Smooth muscle cell (in vitro differentiated cells): ENCODE results near the gene NLN. TPM values are rescaled to one million over a fixed set of nuclear protein-coding genes. Genes with fewer than 3 reads are reported as not detected.

ENCODE experiments used
- DNase-seq: peaks from one replicate; lab custom pipeline; 2025; ENCODE audit not compliant: unreplicated experiment; lab: John Stamatoyannopoulos, UW
- H2AFZ ChIP-seq: fragments of 200-600 bp; sonication (generic); 2 replicates; pipeline ENCODE4 v1.6.0; 2016; ENCODE audit warnings: antibody characterized with exemption, low read depth, mild to moderate bottlenecking
- H3F3A ChIP-seq: fragments of 200-600 bp; sonication (generic); 2 replicates; pipeline ENCODE4 v1.6.0; 2017; ENCODE audit warnings: antibody characterized with exemption, low read depth
- H3K27ac ChIP-seq: fragments of 200-600 bp; sonication (generic); 2 replicates; pipeline ENCODE4 v1.5.1; 2016; ENCODE audit warnings: low read depth, mild to moderate bottlenecking
- H3K27me3 ChIP-seq: fragments of 200-600 bp; sonication (generic); 2 replicates; pipeline ENCODE4 v1.6.1; 2016; ENCODE audit warnings: low read depth, mild to moderate bottlenecking
- H3K36me3 ChIP-seq: fragments of 200-600 bp; sonication (generic); 2 replicates; pipeline ENCODE4 v1.5.1; 2016; ENCODE audit warnings: low read depth
- H3K4me1 ChIP-seq: fragments of 200-600 bp; sonication (generic); 2 replicates; pipeline ENCODE4 v1.5.1; 2016; ENCODE audit warnings: low read depth
- H3K4me2 ChIP-seq: fragments of 200-600 bp; sonication (generic); 2 replicates; pipeline ENCODE4 v1.6.0; 2016; ENCODE audit warnings: mild to moderate bottlenecking
- H3K4me3 ChIP-seq: fragments of 200-600 bp; sonication (generic); 2 replicates; pipeline ENCODE4 v1.5.1; 2016; ENCODE audit warnings: mild to moderate bottlenecking
- H3K79me2 ChIP-seq: fragments of 200-600 bp; sonication (generic); 2 replicates; pipeline ENCODE4 v1.6.0; 2016; ENCODE audit warnings: low read depth, mild to moderate bottlenecking
- H3K9ac ChIP-seq: fragments of 200-600 bp; sonication (generic); 2 replicates; pipeline ENCODE4 v1.6.0; 2016; ENCODE audit warnings: low read depth
- H3K9me3 ChIP-seq: fragments of 200-600 bp; sonication (generic); replicated peaks from 2 replicates; pipeline ENCODE4 v1.5.1; 2016; ENCODE audit warnings: low read depth
- H4K20me1 ChIP-seq: fragments of 200-600 bp; sonication (generic); 2 replicates; pipeline ENCODE4 v1.6.0; 2016; ENCODE audit warnings: low read depth
- CTCF ChIP-seq: fragments of 200-600 bp; sonication (generic); IDR thresholded peaks from 2 replicates; pipeline ENCODE4 v1.5.1; 2017; ENCODE audit warnings: borderline replicate concordance, mild to moderate bottlenecking, antibody characterized with exemption; ENCODE audit not compliant: insufficient read depth, poor library complexity, severe bottlenecking
- WGBS: methylation state at CpG from one replicate; pipeline ENCODE4 v1.1.7; 2016; ENCODE audit warnings: low lambda C conversion rate; 5-methylcytosine and 5-hydroxymethylcytosine counted together
- polyA plus RNA-seq: library from polyadenylated mRNA; unstranded; fragments of >200 nt; fragmentation: Nextera tagmentation; extraction: Ambion mirVana; gene quantifications from 2 replicates; pipeline ENCODE4 v1.2.1, GENCODE V29; 2016
- total RNA-seq: library from RNA; depleted of rRNA; stranded (reverse); fragments of >200 nt; gene quantifications from 2 replicates; pipeline ENCODE4 v1.2.3, GENCODE V29; 2014

Gene NLN
- total and polyA plus RNA-seq, 2 experiments from 2014 or later = 31.9 to 33.6 TPM

DNA sequence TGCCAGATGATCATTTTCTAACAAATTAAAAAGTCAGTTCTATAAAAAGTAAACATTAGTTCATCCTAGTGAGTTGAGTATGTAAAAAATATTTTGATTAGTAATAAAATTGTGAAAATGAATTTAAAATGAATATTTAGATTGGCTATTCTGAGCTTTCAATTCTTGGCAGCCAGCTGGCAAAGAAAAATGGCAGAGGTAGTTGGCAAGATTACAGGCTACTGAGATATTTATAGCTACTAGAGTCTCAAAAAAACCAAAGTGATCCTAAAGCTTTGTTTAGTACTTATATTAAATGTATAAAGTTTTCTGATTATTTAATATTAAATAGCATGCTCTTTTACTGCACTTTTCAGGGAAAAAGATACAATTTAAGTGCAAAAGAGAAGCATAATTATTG, 25.1 kb upstream of the NLN start:
- Histone ChIP-seq H3K27me3 (no peaks in the 10 kb centered on the region), H4K20me1 (peaks cover 5% of the 10 kb centered on the region), H3K4me1 (no peaks in the 10 kb centered on the region), H3K4me3 (no peak overlapping the region), H3F3A (no peaks in the 10 kb centered on the region), H3K9ac (no peak overlapping the region), H3K9me3 (no peaks in the 10 kb centered on the region), H3K79me2 (peaks cover 3% of the 10 kb centered on the region), H3K27ac (no peak overlapping the region), H3K36me3 (peaks cover 7% of the 10 kb centered on the region), H3K4me2 (no peak overlapping the region), H2AFZ (no peak overlapping the region)
- TF ChIP-seq CTCF = no peak
- no peak for DNase-seq

GRCh38 chr5:65699338-65699737, 22.7 kb upstream of the NLN start:
- no peaks in the 10 kb centered on the region for H3K4me1 ChIP-seq
- WGBS = 86% methylated on average over 4 of the region's 4 CpGs
- H3K4me2 ChIP-seq = no peak overlapping the region
- no peak overlapping the region for H3K9ac ChIP-seq
- no peaks in the 10 kb centered on the region for H3K9me3 ChIP-seq
- peaks cover 7% of the 10 kb centered on the region for H3K36me3 ChIP-seq
- peaks cover 3% of the 10 kb centered on the region for H3K79me2 ChIP-seq
- no peak for DNase-seq
- no peaks in the 10 kb centered on the region for H3F3A ChIP-seq
- H2AFZ ChIP-seq = no peak overlapping the region
- H3K27ac ChIP-seq = no peak overlapping the region
- no peaks in the 10 kb centered on the region for H3K27me3 ChIP-seq
- TF ChIP-seq CTCF = no peak
- no peak overlapping the region for H3K4me3 ChIP-seq
- peaks cover 5% of the 10 kb centered on the region for H4K20me1 ChIP-seq

GRCh38 chr5:65702036-65702435, 20.0 kb upstream of the NLN start:
- Histone ChIP-seq H3K4me2 (no peak overlapping the region), H3K79me2 (peaks cover 2% of the 10 kb centered on the region), H3K9me3 (no peaks in the 10 kb centered on the region), H3K27ac (no peak overlapping the region), H2AFZ (no peak overlapping the region), H3F3A (no peaks in the 10 kb centered on the region), H4K20me1 (no peaks in the 10 kb centered on the region), H3K4me3 (no peak overlapping the region), H3K9ac (no peak overlapping the region), H3K4me1 (no peaks in the 10 kb centered on the region), H3K36me3 (peaks cover 7% of the 10 kb centered on the region), H3K27me3 (no peaks in the 10 kb centered on the region)
- DNase-seq = no peak
- no peak for TF ChIP-seq CTCF
- WGBS = 97% methylated on average over 3 of the region's 3 CpGs

DNA sequence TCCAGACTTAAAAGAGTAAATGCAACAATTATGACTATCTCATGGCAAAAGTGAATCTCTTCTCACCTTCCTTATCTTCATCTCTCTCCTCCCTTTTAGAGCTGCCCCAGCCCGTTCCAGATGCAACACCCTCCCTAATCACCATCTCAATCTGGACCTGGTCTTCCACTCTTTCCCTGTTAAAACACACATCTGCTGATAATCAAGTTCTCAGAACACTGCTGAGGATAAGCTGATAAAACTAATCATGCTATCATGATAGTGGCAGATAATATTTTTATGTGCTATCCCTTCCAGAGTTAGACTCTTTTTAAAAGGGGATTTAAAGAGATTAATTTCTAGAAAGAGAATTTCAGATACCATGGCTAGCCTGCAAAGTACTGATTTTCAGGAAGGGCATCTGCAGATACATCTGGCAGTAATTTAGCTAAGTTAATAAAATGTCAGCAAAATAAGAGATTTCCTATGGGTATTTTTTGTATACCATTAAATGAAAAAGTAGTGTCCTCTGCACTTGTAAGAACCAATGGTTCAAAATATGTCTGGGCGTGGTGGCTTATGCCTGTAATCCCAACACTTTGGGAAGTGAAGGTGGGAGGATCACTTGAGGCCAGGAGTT, 17.3 kb upstream of the NLN start:
- no peak overlapping the region for H2AFZ ChIP-seq
- H3K9ac ChIP-seq = no peak overlapping the region
- no peaks in the 10 kb centered on the region for H3K4me1 ChIP-seq
- TF ChIP-seq CTCF = no peak
- H3K27ac ChIP-seq = no peak overlapping the region
- H3K36me3 ChIP-seq = no peaks in the 10 kb centered on the region
- no peaks in the 10 kb centered on the region for H4K20me1 ChIP-seq
- H3K9me3 ChIP-seq = no peaks in the 10 kb centered on the region
- H3K4me2 ChIP-seq = no peak overlapping the region
- H3F3A ChIP-seq = no peaks in the 10 kb centered on the region
- no peak overlapping the region for H3K4me3 ChIP-seq
- no peaks in the 10 kb centered on the region for H3K79me2 ChIP-seq
- DNase-seq = no peak
- 66% methylated on average over 2 of the region's 2 CpGs for WGBS
- H3K27me3 ChIP-seq = no peaks in the 10 kb centered on the region
